ENCODE measurements around the gene DIP2C.
A peak's percentile ranks its signal among the peaks of the same experiment; 100 is the strongest.
"Not testable (repeated sequence)": the region's sequence is repeated elsewhere in the genome, so short reads cannot be mapped to it uniquely, and the experiment has no call there.

Gene DIP2C

GRCh38 chr10:528173-529165 lies 161.0 kb downstream of the DIP2C start:
- DNase-seq = no peak

GRCh38 chr10:527416-527815 lies 162.1 kb downstream of the DIP2C start:
- no peak for DNase-seq

- no peak for DNase-seq
These were observed 162.7 kb downstream of the DIP2C start for GRCh38 chr10:526651-527312.

- no peak for DNase-seq
These were observed 163.7 kb downstream of the DIP2C start for GRCh38 chr10:525565-526315.

- DNase-seq = no peak
These were observed 165.5 kb downstream of the DIP2C start for GRCh38 chr10:523925-524324.

GRCh38 chr10:522350-522749 lies 167.1 kb downstream of the DIP2C start:
- DNase-seq = no peak

GRCh38 chr10:521261-522250 lies 167.9 kb downstream of the DIP2C start:
- DNase-seq = no peak

GRCh38 chr10:520402-520787 lies 169.1 kb downstream of the DIP2C start:
- no peak for DNase-seq

GRCh38 chr10:519716-520401 lies 169.6 kb downstream of the DIP2C start:
- DNase-seq = no peak

- DNase-seq = no peak
These were observed 170.3 kb downstream of the DIP2C start for GRCh38 chr10:519055-519715.

GRCh38 chr10:517872-518475 lies 171.5 kb downstream of the DIP2C start:
- no peak for DNase-seq

- DNase-seq = no peak
These were observed 172.1 kb downstream of the DIP2C start for GRCh38 chr10:517241-517830.

GRCh38 chr10:516764-517163 lies 172.7 kb downstream of the DIP2C start:
- no peak for DNase-seq

- no peak for DNase-seq
These were observed 173.8 kb downstream of the DIP2C start for GRCh38 chr10:515674-516073.

- peak; percentile 84 for DNase-seq
These were observed 175.3 kb downstream of the DIP2C start for GRCh38 chr10:514137-514671.

- no peak for DNase-seq
These were observed 176.1 kb downstream of the DIP2C start for GRCh38 chr10:513393-513792.

GRCh38 chr10:512661-513060 lies 176.8 kb downstream of the DIP2C start:
- DNase-seq = not testable (repeated sequence)

- no peak for DNase-seq
These were observed 177.6 kb downstream of the DIP2C start for GRCh38 chr10:511849-512191.

GRCh38 chr10:511101-511848 lies 178.2 kb downstream of the DIP2C start:
- DNase-seq = peak; percentile 76
